Stimulated activated CD4-positive, alpha-beta T cell treated with anti-CD3 and anti-CD28 coated beads, TNF-alpha, amount 100 ng/mL, for 1 hour (primary cell): ENCODE results near the gene KLHL34.

Experiments
- DNase-seq, 3 donors: peaks; one replicate each; pipeline ENCODE4 v3.0.0-alpha.2; 2020; ENCODE audit warnings: low read depth in 3 of 3, low spot score in 1 of 3

Gene KLHL34

GRCh38 chrX:21658152-21658737 lies at the start of gene KLHL34:
TSS of gene KLHL34 (minus strand) at chrX:21658330. CDS start at chrX:21657788, 542 bp downstream.
- no peak for DNase-seq

GRCh38 chrX:21705225-21705624 lies 47.1 kb upstream of the KLHL34 start:
- DNase-seq: no peak

DNA sequence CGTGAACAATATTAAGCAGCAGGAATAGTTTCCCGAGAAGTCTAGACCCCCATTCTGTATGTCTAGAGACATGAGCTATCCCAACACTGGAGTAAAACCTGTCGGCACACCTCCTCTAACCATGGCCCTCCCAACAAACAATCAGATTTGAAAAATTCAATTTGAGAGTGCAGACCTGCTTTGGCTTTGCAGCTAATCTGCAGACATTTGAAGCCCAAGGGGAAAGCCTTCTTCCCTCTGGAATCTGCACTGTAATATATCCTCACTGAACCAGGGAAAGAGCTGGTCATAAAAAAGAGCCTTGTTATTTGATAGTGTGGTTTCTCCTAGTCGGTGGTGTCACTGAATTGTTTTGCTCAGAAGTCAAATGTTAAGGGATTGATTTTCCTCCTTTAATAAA lies 44.6 kb upstream of the KLHL34 start:
- no peak for DNase-seq

GRCh38 chrX:21700967-21701366 lies 42.8 kb upstream of the KLHL34 start:
- DNase-seq: no peak

GRCh38 chrX:21700275-21700674 lies 42.1 kb upstream of the KLHL34 start:
- no peak for DNase-seq

DNA sequence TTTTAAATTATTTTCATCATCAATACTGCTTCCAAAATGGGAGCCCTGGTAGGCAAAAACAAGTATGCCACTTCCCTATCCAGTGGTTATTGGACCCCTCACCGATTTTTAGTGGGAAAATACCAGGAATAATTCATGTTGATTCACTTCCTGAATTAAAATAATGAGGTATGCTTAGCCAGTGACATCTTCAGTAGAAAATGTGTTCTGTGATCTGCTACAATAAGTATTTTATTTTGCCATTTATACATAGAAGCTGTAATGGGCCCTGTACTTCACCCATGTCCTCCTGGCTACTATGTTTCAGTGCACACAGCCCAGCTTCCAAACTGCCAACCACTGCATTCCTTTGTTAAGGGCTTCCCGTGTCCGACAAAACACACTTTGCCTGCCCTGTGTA lies 41.0 kb upstream of the KLHL34 start:
- DNase-seq: no peak

GRCh38 chrX:21698272-21698671 lies 40.1 kb upstream of the KLHL34 start:
- DNase-seq: no peak

- DNase-seq: no peak
Observed at GRCh38 chrX:21691512-21692018, 33.4 kb upstream of the KLHL34 start.

DNA sequence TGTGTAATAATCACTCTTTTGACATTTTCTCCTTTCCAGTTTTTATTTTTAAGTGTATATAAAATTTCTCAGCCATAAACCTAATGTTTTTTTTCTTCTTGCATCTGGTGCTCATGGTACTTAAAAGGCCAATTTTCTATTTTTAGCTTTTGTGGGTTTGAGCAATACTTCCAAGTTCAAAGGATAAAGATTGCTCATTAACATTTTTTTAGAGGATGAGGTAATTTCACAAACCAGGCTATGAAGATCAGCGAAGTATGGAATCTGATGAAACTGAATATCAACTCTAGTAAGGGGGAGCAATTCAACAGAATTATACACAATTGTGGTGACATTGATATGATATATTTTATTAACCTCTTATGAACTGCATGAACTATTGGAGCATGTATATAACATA lies 25.8 kb upstream of the KLHL34 start:
- no peak for DNase-seq

DNA sequence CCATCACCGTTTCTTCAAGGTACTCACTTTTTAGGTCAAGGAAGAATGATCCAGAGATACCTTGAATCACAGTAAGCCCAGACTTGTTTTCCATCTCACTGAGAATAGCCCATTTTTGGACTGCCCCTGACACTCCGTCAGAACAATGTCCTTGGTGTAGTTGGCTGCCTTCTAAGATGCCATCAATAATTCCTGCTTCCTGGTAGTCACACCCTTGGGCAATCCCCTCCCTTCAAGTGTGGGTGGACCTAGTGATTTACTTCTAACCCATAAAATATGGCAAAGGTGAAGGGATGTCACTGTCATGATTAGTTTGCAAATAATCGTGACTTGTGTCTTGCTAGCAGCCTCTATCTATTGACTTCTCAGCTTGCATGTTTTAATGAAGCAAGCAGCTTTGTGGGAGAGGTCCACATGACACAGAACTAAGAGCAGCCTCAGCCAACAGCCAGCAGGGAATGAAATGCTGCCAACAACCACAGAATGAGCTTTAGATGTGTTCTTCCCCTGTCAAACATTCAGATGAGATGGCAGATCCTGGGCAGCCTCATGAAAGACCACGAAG lies 20.0 kb upstream of the KLHL34 start:
- no peak for DNase-seq

GRCh38 chrX:21675931-21676330 lies 17.8 kb upstream of the KLHL34 start:
- no peak for DNase-seq

- no peak for DNase-seq
Observed at GRCh38 chrX:21674430-21675186, 16.5 kb upstream of the KLHL34 start.

DNA sequence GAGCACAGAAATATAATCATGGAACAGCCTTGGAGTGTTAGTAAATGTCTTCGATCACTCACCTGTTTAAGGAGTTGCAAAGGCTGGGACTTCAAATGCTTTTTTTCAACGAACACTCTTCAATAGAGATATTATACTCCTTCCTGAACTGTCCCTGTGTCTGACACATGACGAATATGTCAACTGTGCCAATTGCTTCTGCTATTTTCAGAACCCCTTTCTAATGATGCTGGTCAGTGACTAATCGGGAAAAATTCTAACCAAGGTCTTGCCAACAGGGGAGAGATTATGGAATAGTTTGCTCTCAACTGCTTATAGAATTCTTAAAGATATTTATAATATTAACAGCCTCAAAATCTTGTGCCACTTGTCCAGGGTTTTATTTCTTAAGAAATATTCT lies 8.5 kb upstream of the KLHL34 start:
- no peak for DNase-seq

DNA sequence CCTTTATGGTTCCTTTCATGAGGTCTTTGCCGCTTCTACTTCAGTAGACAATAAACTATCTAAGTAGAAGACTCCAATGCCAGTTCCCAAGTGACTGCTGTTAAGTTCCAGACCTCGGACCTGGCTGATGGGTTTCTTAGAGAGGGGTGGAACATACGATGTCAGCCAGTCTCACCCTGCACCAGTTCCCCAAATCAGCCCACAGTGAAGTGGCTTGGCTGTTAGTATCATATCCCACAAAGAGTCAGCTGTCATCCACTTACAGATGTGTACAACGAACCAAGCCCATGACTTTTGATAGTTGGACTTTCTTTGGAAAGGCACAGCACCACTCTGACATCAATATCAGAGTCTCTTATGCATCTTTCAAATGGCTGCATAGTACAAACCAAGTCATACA lies 8.1 kb upstream of the KLHL34 start:
- no peak for DNase-seq

- no peak for DNase-seq
Observed at GRCh38 chrX:21662761-21663160, 4.6 kb upstream of the KLHL34 start.

DNA sequence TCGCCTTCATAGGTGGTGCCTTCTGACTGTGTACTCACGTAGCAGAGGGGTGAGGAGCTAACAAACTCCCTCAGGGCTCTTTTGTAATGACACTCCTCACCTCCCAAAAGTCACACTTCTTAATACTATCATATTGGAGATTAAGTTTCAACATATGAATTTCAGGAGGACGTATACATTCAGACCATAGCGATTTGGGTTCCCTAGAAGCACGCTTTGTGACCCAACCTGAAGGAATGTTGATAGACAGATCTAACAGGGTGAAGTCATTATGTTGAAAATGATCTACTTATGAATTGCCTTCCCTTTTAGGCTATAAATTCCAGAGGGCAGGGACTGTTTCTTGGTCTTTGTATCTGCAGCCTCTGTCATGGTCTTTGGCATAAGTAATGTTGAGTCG lies 3.2 kb upstream of the KLHL34 start:
- no peak for DNase-seq

DNA sequence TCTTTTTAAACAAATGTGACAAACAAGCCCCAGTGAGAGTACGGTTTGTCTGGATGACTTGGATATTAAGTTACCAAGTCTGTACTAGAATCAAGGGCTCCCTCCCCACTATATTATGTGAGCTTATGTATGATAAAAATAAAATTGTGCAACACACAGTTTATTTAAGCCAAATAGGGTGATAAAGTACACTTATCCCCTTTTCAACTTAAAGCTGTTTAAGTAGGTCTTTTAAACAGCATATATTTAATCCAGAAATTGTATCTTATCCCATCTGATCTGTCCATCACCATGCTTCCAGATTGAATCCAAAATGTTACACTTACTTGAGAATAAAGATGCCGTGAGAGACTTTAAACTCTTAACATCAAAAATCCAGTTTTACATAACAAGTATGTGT lies 2.0 kb upstream of the KLHL34 start:
- DNase-seq: no peak

DNA sequence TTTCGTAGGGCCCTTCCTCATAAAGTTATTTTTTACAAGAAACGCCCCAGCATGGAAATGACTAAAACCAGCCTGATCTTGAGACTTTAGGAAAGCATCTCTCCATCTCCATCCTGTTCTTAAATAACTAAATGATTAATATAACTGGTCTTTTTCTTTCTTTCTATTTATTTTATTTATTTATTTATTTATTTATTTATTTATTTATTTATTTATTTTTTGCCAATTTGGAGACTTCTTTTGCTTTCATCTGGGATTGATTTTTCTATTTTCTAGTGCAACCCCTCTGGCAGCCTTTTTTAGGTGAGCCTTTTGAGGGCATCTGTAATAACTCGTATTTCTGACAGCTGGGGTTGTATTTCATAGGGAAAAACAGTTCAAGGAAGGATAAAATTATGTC lies 1.2 kb upstream of the KLHL34 start:
- no peak for DNase-seq

DNA sequence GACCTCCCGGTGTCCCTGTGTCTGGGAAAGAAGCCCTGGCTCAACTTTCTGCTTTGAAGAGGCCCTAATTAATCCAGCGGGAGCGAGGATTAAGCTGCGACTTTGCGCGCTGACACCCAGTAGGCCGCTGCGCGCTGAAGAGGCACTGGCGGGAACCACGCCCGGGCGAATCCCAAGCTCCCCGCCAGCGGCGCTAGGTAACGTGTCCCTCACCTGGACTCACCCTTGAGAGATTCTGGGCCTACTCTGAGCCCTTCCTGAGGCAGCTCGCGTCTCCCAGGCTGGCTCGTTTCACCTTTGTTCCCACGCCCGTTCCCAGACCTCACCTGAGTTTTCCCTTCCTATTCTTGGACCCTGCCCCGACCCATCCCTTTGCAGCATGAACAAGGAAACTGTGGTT lies 616 bp upstream of the KLHL34 start:
- DNase-seq: no peak

- DNase-seq: no peak
Observed at GRCh38 chrX:21657318-21658151, 595 bp downstream of the KLHL34 start.

- DNase-seq: no peak
Observed at GRCh38 chrX:21656587-21657317, 1.4 kb downstream of the KLHL34 start.
